ENCODE data around the gene KREMEN1. TPM values are rescaled to one million over a fixed set of nuclear protein-coding genes. Genes with fewer than 3 reads are reported as not detected.
A peak's percentile ranks its signal among the peaks of the same experiment; 100 is the strongest.

The KREMEN1 gene
- total RNA-seq, 2 experiments from 2014 or later = 0.09 to 0.47 TPM

DNA sequence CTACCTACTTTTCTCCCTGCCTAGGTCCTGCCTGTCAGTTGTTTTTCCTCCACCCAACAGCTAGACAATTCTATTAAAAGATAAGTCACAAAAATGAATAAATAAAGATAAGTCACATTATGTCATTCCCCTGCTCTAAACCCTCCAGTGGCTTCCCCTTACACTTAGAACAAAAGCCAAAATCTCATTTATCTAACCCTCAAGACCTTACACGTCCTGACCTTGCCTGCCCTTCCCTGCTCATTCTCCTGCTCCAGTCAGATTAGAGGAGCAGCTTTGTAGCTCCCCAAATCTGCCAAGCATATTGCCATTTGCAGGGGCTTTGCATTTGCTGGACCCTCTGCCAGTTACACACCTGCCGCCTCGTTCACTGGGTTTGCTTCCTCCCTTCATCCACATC, 16.7 kb downstream of the KREMEN1 start:
- CTCF ChIA-PET = interaction anchor here (0.9 kb wide), 1 partner anchor 10 kb away, joined by 3 read pairs; no protein-coding TSS in a partner anchor
- Mint-ChIP-seq H3K27ac (no peak overlapping the region), H3K36me3 (no peaks in the 10 kb centered on the region), H3K4me1 (peaks cover 5% of the 10 kb centered on the region), H3K9me3 (ENCODE audit: low read depth) (no peaks in the 10 kb centered on the region), H3K27me3 (peaks cover 54% of the 10 kb centered on the region), H3K4me3 (no peak overlapping the region)
- DNase-seq = no peak
- no peak for ATAC-seq

- ATAC-seq = no peak
- Mint-ChIP-seq H3K4me1 (peaks cover 5% of the 10 kb centered on the region), H3K27me3 (peaks cover 51% of the 10 kb centered on the region), H3K4me3 (no peak overlapping the region), H3K9me3 (ENCODE audit: low read depth) (no peaks in the 10 kb centered on the region), H3K36me3 (no peaks in the 10 kb centered on the region), H3K27ac (no peak overlapping the region)
- CTCF ChIA-PET = no interaction called here
- DNase-seq = no peak
These were observed 17.2 kb downstream of the KREMEN1 start for GRCh38 chr22:29090039-29090438.

DNA sequence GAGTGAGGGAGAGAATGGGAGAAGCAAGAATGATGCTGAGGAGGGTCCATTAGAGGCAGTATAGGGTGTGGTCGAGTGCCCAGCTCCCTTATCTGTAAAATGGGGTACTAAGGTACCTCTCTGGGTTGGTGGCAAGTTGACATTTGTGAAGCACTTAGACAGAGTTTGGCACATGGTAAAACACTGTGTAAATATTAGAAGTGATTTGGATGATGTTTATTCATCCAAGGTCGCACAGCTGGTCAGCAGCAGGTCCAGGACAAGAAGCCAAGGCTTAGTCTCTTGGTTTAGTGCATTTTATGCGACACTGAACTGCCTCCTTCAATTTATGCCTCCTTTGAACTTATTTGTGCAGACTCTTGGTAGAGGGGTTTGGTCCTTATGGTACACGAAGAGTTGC, 19.4 kb downstream of the KREMEN1 start:
- Mint-ChIP-seq H3K9me3 (ENCODE audit: low read depth) (no peaks in the 10 kb centered on the region), H3K4me1 (peaks cover 2% of the 10 kb centered on the region), H3K4me3 (no peak overlapping the region), H3K36me3 (no peaks in the 10 kb centered on the region), H3K27me3 (peaks cover 55% of the 10 kb centered on the region), H3K27ac (no peak overlapping the region)
- CTCF ChIA-PET = interaction anchor here (1.0 kb wide), 1 partner anchor 11 kb away, joined by 3 read pairs; no protein-coding TSS in a partner anchor
- DNase-seq (no peak), ATAC-seq (no peak)

DNA sequence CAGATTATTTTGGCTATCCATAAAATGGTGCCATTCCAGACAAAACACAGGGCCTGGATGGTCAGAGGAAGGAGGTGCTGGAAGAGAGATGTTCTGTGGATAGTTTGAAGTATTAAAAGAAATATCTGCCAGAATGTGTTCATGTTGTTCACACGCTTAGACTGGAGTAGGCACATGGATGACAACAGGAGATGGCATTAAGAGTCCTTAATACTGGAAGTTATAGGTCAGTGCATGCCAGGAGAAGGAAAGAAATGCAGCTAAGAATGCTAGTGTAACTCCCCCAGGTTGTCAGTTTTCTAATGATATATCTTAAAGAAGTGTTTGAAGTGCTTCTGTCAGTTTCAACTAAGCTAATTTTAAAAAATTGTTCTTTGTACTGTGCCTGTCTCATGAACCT, 20.2 kb downstream of the KREMEN1 start:
- CTCF ChIA-PET = no interaction called here
- H3K27ac Mint-ChIP-seq = no peak overlapping the region
- peaks cover 52% of the 10 kb centered on the region for H3K27me3 Mint-ChIP-seq
- DNase-seq (no peak), ATAC-seq (no peak)
- H3K4me3 Mint-ChIP-seq = no peak overlapping the region
- no peaks in the 10 kb centered on the region for H3K36me3 Mint-ChIP-seq
- H3K9me3 Mint-ChIP-seq (ENCODE audit: low read depth) = no peaks in the 10 kb centered on the region
- peaks cover 2% of the 10 kb centered on the region for H3K4me1 Mint-ChIP-seq

GRCh38 chr22:29093501-29094300, 20.9 kb downstream of the KREMEN1 start:
- no peak for ATAC-seq
- H3K36me3 Mint-ChIP-seq = no peaks in the 10 kb centered on the region
- no peak overlapping the region for H3K4me3 Mint-ChIP-seq
- no peak overlapping the region for H3K27ac Mint-ChIP-seq
- peaks cover 54% of the 10 kb centered on the region for H3K27me3 Mint-ChIP-seq
- DNase-seq = no peak
- CTCF ChIA-PET = no interaction called here
- H3K4me1 Mint-ChIP-seq = peaks cover 2% of the 10 kb centered on the region
- H3K9me3 Mint-ChIP-seq (ENCODE audit: low read depth) = no peaks in the 10 kb centered on the region

DNA sequence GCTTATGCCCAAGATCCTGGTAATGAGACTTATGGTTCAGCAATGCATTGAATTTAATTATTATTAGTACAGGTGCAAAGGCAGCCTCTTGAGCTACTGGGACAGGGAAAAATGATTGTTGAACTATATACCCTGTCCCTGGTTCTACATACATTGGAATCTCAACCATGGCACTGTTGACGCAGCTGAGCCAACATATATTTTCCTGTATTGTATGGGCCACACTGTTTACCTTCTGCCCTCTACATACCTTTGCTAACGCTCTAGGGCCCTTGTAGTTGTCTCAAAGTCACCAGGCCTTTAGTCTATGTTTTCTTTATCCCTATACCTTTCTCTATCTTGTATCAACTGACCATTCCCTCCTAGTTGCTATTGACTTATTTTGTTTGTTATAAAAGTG, 22.6 kb downstream of the KREMEN1 start:
- Mint-ChIP-seq H3K4me1 (peaks cover 2% of the 10 kb centered on the region), H3K27me3 (peaks cover 49% of the 10 kb centered on the region), H3K9me3 (ENCODE audit: low read depth) (no peaks in the 10 kb centered on the region), H3K36me3 (no peaks in the 10 kb centered on the region), H3K4me3 (no peak overlapping the region), H3K27ac (no peak overlapping the region)
- CTCF ChIA-PET = interaction anchor here (0.6 to 3.0 kb wide), 2 partner anchors 59 to 240 kb away, joined by 3 to 9 read pairs; no protein-coding TSS in a partner anchor
- DNase-seq = no peak
- no peak for ATAC-seq

- Mint-ChIP-seq H3K9me3 (ENCODE audit: low read depth) (no peaks in the 10 kb centered on the region), H3K27me3 (peaks cover 40% of the 10 kb centered on the region), H3K4me1 (no peaks in the 10 kb centered on the region), H3K36me3 (no peaks in the 10 kb centered on the region), H3K27ac (no peak overlapping the region), H3K4me3 (no peak overlapping the region)
- DNase-seq (no peak), ATAC-seq (no peak)
- CTCF ChIA-PET = interaction anchor here (0.9 to 3.0 kb wide), 3 partner anchors 57 to 149 kb away, joined by 3 to 9 read pairs (median 5); no protein-coding TSS in a partner anchor
These were observed 24.2 kb downstream of the KREMEN1 start for GRCh38 chr22:29096736-29097669.

GRCh38 chr22:29098296-29098695, 25.5 kb downstream of the KREMEN1 start:
- Mint-ChIP-seq H3K27me3 (peaks cover 41% of the 10 kb centered on the region), H3K27ac (no peak overlapping the region), H3K4me1 (no peaks in the 10 kb centered on the region), H3K9me3 (ENCODE audit: low read depth) (no peaks in the 10 kb centered on the region), H3K36me3 (no peaks in the 10 kb centered on the region), H3K4me3 (no peak overlapping the region)
- CTCF ChIA-PET = interaction anchor here (3.0 kb wide), 1 partner anchor 56 kb away, joined by 9 read pairs; no protein-coding TSS in a partner anchor
- ATAC-seq (no peak), DNase-seq (no peak)

DNA sequence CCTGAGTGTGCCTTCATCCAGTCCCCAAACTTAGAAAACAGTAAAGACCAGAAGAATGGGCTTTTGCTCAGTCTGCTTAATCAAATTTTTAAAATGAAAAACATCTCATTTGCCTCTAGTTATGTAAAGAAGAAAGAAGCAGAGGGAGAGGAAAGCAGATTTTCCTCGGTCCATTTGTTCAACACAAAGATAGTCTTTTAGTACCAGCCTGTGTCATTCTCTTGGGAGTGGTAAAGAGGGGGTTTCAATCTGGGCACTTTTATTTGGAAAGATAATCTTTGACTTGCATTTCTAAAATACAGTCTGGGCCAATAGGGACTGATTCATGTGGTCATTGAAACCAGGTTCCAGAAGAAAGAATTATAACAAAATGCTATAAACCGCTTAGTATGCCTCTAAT, 29.5 kb downstream of the KREMEN1 start:
- H3K4me3 Mint-ChIP-seq = no peak overlapping the region
- no peak overlapping the region for H3K27ac Mint-ChIP-seq
- peaks cover 35% of the 10 kb centered on the region for H3K27me3 Mint-ChIP-seq
- no peaks in the 10 kb centered on the region for H3K9me3 Mint-ChIP-seq (ENCODE audit: low read depth)
- ATAC-seq = no peak
- DNase-seq = no peak
- CTCF ChIA-PET = no interaction called here
- H3K4me1 Mint-ChIP-seq = no peaks in the 10 kb centered on the region
- no peaks in the 10 kb centered on the region for H3K36me3 Mint-ChIP-seq

DNA sequence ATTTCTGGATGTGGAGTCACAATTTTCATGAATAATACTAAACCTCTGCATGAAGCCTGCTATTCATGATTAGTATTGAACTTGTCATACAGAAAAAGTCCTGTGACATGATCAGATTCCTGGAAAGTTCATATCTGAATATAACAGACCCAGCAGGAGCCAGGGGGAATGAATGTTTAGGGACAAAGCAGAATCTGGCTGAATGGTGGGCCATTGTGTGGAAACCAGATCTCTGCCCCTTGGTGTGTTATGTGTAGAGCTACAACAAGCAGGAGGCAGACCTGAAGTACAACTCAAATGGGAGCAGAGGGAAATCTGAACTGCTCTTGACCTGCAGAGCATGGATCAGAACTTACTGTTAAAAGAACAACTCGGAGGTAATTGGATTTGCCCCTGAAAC, 30.3 kb downstream of the KREMEN1 start:
- DNase-seq = peak; percentile 8
- Mint-ChIP-seq H3K4me1 (no peaks in the 10 kb centered on the region), H3K36me3 (no peaks in the 10 kb centered on the region), H3K9me3 (ENCODE audit: low read depth) (no peaks in the 10 kb centered on the region), H3K27me3 (peaks cover 36% of the 10 kb centered on the region), H3K4me3 (no peak overlapping the region), H3K27ac (no peak overlapping the region)
- ATAC-seq = no peak
- CTCF ChIA-PET = interaction anchor here (1.0 to 1.7 kb wide), 2 partner anchors 37 to 143 kb away, joined by 3 to 4 read pairs; no protein-coding TSS in a partner anchor

DNA sequence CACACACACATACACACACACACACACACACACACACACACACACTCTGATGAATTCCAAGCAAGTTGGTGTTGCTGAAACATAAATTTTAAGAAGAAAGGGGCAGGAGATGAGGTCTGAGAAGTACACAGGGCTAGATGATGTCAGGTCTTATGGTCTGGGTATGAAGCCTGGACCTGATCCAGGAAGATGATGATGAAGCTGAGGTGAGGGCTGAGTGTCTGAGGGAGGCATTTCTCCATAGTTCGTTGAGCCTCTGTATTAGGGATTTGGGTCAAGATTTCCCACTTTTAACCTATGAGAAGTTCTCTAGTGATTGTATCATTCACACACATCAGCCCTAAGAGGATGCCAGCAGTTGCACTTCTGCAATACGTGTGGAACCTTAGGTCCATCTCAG, 32.6 kb downstream of the KREMEN1 start:
- DNase-seq = peak; percentile 9
- no peak overlapping the region for H3K27ac Mint-ChIP-seq
- CTCF ChIA-PET = no interaction called here
- H3K4me3 Mint-ChIP-seq = no peak overlapping the region
- no peaks in the 10 kb centered on the region for H3K36me3 Mint-ChIP-seq
- H3K27me3 Mint-ChIP-seq = peaks cover 41% of the 10 kb centered on the region
- no peaks in the 10 kb centered on the region for H3K4me1 Mint-ChIP-seq
- no peak for ATAC-seq
- no peaks in the 10 kb centered on the region for H3K9me3 Mint-ChIP-seq (ENCODE audit: low read depth)

- H3K27ac Mint-ChIP-seq = no peak overlapping the region
- no peaks in the 10 kb centered on the region for H3K9me3 Mint-ChIP-seq (ENCODE audit: low read depth)
- H3K4me3 Mint-ChIP-seq = no peak overlapping the region
- peaks cover 48% of the 10 kb centered on the region for H3K27me3 Mint-ChIP-seq
- ATAC-seq (no peak), DNase-seq (peak; percentile 11)
- CTCF ChIA-PET = interaction anchor here (1.6 kb wide), 1 partner anchor 47 kb away, joined by 5 read pairs; no protein-coding TSS in a partner anchor
- H3K4me1 Mint-ChIP-seq = no peaks in the 10 kb centered on the region
- H3K36me3 Mint-ChIP-seq = no peaks in the 10 kb centered on the region
These were observed 34.0 kb downstream of the KREMEN1 start for GRCh38 chr22:29106839-29107238.

- DNase-seq (no peak), ATAC-seq (no peak)
- Mint-ChIP-seq H3K27ac (no peak overlapping the region), H3K9me3 (ENCODE audit: low read depth) (no peaks in the 10 kb centered on the region), H3K4me3 (no peak overlapping the region), H3K27me3 (peaks cover 50% of the 10 kb centered on the region), H3K4me1 (no peaks in the 10 kb centered on the region), H3K36me3 (no peaks in the 10 kb centered on the region)
- CTCF ChIA-PET = no interaction called here
These were observed 35.3 kb downstream of the KREMEN1 start for GRCh38 chr22:29108137-29108536.
